HG03039 (cell line): ENCODE measurements around the gene ABCC1.
"Not testable (repeated sequence)": the region's sequence is repeated elsewhere in the genome, so short reads cannot be mapped to it uniquely, and the experiment has no call there.

ENCODE experiments used
- ATAC-seq: cut with Tn5 transposase; IDR thresholded peaks from one replicate; pipeline ENCODE4 v1.9.1; 2021; ENCODE audit warnings: mild to moderate bottlenecking, moderate library complexity; ENCODE audit not compliant: unreplicated experiment

ABCC1 gene

GRCh38 chr16:15966836-15967546 lies 17.6 kb downstream of the ABCC1 start:
- ATAC-seq, result no peak

GRCh38 chr16:15967655-15968315 lies 18.4 kb downstream of the ABCC1 start:
- ATAC-seq, result no peak

- no peak for ATAC-seq
Measured at GRCh38 chr16:15970202-15970601, 20.8 kb downstream of the ABCC1 start.

- no peak for ATAC-seq
Measured at GRCh38 chr16:15970743-15971439, 21.5 kb downstream of the ABCC1 start.

GRCh38 chr16:15971440-15971815 lies 22.0 kb downstream of the ABCC1 start:
- ATAC-seq, result no peak

- ATAC-seq, result no peak
Measured at GRCh38 chr16:15972046-15972868, 22.8 kb downstream of the ABCC1 start.

GRCh38 chr16:15973421-15973820 lies 24.0 kb downstream of the ABCC1 start:
- ATAC-seq, result no peak

- ATAC-seq, result no peak
Measured at GRCh38 chr16:15974057-15974456, 24.6 kb downstream of the ABCC1 start.

GRCh38 chr16:15975172-15975571 lies 25.8 kb downstream of the ABCC1 start:
- ATAC-seq, result no peak

GRCh38 chr16:15976225-15976812 lies 26.9 kb downstream of the ABCC1 start:
- no peak for ATAC-seq

GRCh38 chr16:15976929-15977637 lies 27.7 kb downstream of the ABCC1 start:
- ATAC-seq, result no peak

GRCh38 chr16:15979801-15980200 lies 30.4 kb downstream of the ABCC1 start:
- no peak for ATAC-seq

GRCh38 chr16:15980329-15980728 lies 30.9 kb downstream of the ABCC1 start:
- no peak for ATAC-seq

- no peak for ATAC-seq
Measured at GRCh38 chr16:15981382-15981781, 32.0 kb downstream of the ABCC1 start.

- not testable (repeated sequence) for ATAC-seq
Measured at GRCh38 chr16:15982194-15982915, 32.9 kb downstream of the ABCC1 start.

- no peak for ATAC-seq
Measured at GRCh38 chr16:15983898-15984297, 34.5 kb downstream of the ABCC1 start.

- ATAC-seq, result no peak
Measured at GRCh38 chr16:15985144-15985543, 35.7 kb downstream of the ABCC1 start.

GRCh38 chr16:15986261-15986660 lies 36.8 kb downstream of the ABCC1 start:
- no peak for ATAC-seq

- ATAC-seq, result no peak
Measured at GRCh38 chr16:15988268-15989013, 39.0 kb downstream of the ABCC1 start.
